Activated T-helper 1 cell treated with anti-CD3 and anti-CD28 coated beads, Interleukin-12 subunit alpha, Interleukin-12 subunit beta, Interleukin-2, Interleukin-4 antibody, amounts not matched to agents 30 ng/mL and 10 ng/mL and 1 ng/mL, durations not matched to agents 14 hours and 24 hours and 36 hours (primary cell): Measurements from ENCODE around the gene IRF5. TPM values are rescaled to one million over a fixed set of nuclear protein-coding genes. Genes with fewer than 3 reads are reported as not detected.

Source experiments
- DNase-seq: peaks from one replicate; pipeline ENCODE4 v3.0.0; 2021; ENCODE audit warnings: low spot score
- H3K27ac Mint-ChIP-seq: one replicate; pipeline ENCODE4 v1.8.0; 2021; ENCODE audit warnings: mild to moderate bottlenecking, mixed read lengths
- H3K27me3 Mint-ChIP-seq: one replicate; pipeline ENCODE4 v1.8.0; 2022; ENCODE audit warnings: mild to moderate bottlenecking, moderate library complexity, mixed read lengths; ENCODE audit not compliant: insufficient read depth
- H3K36me3 Mint-ChIP-seq: one replicate; pipeline ENCODE4 v1.8.0; 2021; ENCODE audit warnings: low read depth, mixed read lengths
- H3K4me1 Mint-ChIP-seq: one replicate; pipeline ENCODE4 v1.8.0; 2021; ENCODE audit warnings: low read depth, mixed read lengths
- H3K4me3 Mint-ChIP-seq: one replicate; pipeline ENCODE4 v1.8.0; 2021; ENCODE audit warnings: mild to moderate bottlenecking, moderate library complexity, mixed read lengths
- H3K9me3 Mint-ChIP-seq: one replicate; pipeline ENCODE4 v1.8.0; 2021; ENCODE audit warnings: mixed read lengths
- intact Hi-C: fragments of 100-400 bp; cut with micrococcal nuclease; formaldehyde crosslinking; loops from one replicate; pipeline ENCODE4 v1.15.1; 2024
- total RNA-seq: library from RNA; stranded (reverse); gene quantifications from 2 replicates; pipeline ENCODE4 v1.2.3, GENCODE V29; 2022

Gene IRF5
- total RNA-seq, 1 donor from 2014 or later = 19.8 TPM

DNA sequence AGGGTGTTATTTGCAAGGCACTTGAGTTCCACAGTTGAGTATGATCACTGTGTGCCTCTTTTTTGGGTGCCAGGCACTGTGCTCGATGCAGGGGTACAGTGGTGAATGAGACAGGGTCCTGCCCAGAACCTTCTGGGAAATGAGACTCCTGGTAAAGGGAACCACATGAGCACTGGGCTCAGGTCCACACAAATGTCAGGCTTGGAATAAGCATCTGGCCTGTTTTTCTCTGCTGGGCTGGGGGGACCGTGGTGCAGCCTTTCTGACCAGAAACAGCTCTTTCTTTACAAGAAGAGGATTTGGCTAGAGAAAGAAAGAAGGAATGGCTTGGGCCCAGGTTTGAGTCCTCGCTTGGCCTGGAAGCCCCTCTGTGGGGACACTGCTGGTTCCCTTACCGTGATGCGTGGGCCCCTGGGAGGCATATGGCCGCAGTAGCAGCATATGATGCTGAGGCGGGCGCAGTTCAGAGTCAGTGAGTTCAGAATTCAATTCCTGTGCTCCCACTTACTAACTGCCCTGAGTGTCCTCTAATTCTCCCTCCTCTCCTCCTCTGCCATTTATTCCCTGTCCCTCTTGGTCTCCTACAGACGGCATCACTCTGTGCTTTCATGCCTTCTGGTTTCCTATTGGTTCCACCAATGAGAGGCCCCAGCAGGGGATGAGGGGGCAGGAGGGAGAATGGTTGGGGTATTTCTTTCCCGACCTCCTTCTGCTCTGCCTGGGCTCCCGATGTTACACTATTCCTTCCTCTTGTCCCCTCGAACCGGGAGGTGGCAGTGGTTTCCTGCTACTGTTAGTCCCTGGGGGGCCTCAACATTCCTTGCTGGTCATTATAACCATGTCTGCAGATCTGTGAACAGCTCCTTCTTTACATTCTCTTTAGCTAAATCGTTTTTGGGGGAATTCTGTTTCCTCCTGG is 17.6 kb upstream of the IRF5 start:
- Mint-ChIP-seq H3K27me3 (peaks cover 55% of the 10 kb centered on the region), H3K27ac (no peak overlapping the region), H3K4me1 (peaks cover 5% of the 10 kb centered on the region), H3K4me3 (no peak overlapping the region), H3K36me3 (peaks cover 2% of the 10 kb centered on the region), H3K9me3 (no peaks in the 10 kb centered on the region)
- DNase-seq = no peak
- intact Hi-C loops = no loop called here

DNA sequence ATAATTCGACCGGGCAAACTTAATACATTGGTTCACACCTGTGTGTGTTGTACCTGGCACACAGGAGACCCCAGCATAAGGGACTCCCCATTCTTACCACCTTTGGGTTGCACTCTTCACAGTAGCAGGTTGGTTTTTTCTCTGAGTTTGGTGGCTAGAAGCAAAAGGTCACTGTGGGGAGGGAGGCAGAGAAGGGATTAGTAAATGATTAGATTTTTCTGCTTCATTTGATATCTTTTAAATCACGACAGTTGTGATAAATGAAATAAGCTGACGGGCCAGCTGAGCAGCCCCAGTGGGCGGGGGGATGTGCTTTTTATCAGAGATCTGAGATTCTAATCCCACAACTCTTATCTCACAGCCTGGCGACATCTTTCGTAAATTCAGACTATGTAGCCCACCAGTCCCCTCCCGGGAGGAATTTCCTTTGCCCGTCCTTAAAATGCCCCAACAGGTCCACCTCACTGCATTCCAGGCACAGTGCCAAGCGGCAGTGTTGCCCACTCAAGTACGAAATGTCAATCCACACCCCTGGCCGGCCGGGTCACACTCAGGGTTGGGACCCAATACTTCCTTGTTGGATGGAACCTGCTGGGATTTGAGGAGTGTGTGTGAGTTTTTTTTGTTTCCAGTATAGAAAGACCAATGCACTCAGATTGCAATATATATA is 16.7 kb upstream of the IRF5 start:
- Mint-ChIP-seq H3K27me3 (peaks cover 53% of the 10 kb centered on the region), H3K9me3 (no peaks in the 10 kb centered on the region), H3K27ac (no peak overlapping the region), H3K4me1 (no peaks in the 10 kb centered on the region), H3K36me3 (no peaks in the 10 kb centered on the region), H3K4me3 (no peak overlapping the region)
- intact Hi-C loops = no loop called here
- DNase-seq = no peak

DNA sequence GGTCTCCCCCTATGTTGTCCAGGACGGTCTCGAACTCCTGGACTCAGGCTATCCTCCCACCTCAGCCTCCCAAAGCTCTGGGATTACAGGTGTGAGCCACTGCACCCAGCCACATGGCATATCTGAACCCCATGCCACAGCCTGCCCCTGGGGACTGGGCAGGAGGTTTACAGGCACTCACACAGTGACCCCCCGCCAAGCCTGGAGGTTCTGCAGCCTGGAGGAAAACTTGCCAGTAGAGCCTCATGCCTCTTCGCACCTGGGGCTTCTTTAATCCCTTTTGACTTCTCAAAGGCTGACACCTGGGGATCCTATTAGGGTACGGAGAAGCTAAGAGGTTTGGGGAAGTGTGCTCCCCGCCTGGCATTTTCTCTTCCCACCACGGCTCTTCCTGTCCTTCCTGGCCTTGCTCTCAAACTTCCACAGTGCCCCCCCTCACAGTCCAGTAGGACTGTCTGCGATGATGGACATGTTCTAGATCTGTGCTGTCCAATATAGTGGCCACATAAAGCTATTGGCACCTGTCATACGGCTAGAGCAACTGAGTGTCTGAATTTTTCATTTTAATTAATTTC is 15.8 kb upstream of the IRF5 start:
- H3K27me3 Mint-ChIP-seq = peaks cover 48% of the 10 kb centered on the region
- no peaks in the 10 kb centered on the region for H3K4me1 Mint-ChIP-seq
- no peak overlapping the region for H3K27ac Mint-ChIP-seq
- no peak overlapping the region for H3K4me3 Mint-ChIP-seq
- no peaks in the 10 kb centered on the region for H3K9me3 Mint-ChIP-seq
- intact Hi-C loops = no loop called here
- H3K36me3 Mint-ChIP-seq = no peaks in the 10 kb centered on the region
- no peak for DNase-seq

DNA sequence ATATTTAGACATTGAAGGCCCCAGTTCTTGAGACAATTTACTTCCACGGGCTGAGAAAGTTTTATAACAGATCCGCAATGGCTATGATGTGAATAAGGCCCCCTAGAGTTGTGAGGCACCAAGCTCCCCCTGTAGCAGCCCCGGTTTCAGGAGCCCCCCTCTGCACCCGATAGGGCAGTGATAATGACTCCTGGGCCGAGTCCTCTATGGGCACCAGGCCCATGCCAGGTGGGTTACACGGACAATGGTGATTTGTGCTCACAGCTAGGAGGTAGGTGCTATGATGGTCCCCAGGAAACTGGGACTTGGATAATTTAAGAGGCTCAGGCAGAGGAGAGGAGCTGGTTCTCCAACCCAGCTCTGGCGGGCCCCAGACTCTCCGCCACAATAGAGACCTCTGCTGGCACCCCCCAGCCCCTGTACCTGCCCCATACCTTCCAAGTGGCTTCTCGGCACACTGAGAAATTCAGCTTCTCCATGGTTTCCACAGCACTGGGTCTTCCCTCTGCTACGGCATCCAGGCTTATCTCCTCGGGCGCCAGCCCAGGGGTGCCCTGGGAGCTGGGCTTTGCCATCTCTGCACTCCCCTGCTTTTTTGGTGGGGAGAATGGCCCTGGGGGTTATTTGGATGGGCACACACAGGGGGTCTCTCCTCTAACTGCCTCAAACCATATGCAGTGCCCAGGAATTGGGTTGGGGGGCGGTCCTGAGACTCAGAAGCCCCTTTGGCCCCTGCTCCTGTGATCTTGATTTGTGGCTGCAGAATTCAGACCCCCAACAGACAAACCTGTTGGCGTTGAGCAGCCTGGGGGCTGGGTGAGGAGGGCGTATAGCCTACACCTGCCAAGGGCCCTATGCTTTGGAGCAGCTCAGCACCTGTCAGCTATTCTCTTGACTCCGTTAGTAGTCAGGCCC is 15.0 kb upstream of the IRF5 start:
- H3K4me1 Mint-ChIP-seq = no peaks in the 10 kb centered on the region
- H3K9me3 Mint-ChIP-seq = no peaks in the 10 kb centered on the region
- no peak overlapping the region for H3K27ac Mint-ChIP-seq
- no peaks in the 10 kb centered on the region for H3K36me3 Mint-ChIP-seq
- intact Hi-C loops = no loop called here
- H3K4me3 Mint-ChIP-seq = no peak overlapping the region
- peaks cover 43% of the 10 kb centered on the region for H3K27me3 Mint-ChIP-seq
- DNase-seq = no peak

DNA sequence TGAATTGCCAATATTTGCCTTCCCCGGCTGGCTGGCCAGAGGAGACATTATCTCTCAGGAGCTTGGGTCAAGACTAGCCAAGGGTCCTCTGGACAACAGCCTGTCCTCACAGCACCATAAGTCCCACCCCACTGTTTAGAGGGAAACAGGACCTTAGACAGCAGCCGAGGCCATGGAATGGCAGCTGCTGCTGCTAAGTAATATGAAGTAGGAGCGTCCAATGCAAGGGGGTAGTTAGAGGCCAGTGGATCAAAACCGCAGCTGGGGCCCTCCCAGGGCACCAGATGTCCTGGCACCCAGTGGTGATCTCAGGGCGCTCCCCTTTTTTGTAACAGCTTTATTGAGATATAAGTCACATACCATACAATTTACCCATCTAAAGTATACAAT is 14.3 kb upstream of the IRF5 start:
- Mint-ChIP-seq H3K9me3 (no peaks in the 10 kb centered on the region), H3K4me3 (no peak overlapping the region), H3K4me1 (no peaks in the 10 kb centered on the region), H3K27ac (no peak overlapping the region), H3K27me3 (peaks cover 37% of the 10 kb centered on the region), H3K36me3 (no peaks in the 10 kb centered on the region)
- DNase-seq = no peak
- intact Hi-C loops = no loop called here

DNA sequence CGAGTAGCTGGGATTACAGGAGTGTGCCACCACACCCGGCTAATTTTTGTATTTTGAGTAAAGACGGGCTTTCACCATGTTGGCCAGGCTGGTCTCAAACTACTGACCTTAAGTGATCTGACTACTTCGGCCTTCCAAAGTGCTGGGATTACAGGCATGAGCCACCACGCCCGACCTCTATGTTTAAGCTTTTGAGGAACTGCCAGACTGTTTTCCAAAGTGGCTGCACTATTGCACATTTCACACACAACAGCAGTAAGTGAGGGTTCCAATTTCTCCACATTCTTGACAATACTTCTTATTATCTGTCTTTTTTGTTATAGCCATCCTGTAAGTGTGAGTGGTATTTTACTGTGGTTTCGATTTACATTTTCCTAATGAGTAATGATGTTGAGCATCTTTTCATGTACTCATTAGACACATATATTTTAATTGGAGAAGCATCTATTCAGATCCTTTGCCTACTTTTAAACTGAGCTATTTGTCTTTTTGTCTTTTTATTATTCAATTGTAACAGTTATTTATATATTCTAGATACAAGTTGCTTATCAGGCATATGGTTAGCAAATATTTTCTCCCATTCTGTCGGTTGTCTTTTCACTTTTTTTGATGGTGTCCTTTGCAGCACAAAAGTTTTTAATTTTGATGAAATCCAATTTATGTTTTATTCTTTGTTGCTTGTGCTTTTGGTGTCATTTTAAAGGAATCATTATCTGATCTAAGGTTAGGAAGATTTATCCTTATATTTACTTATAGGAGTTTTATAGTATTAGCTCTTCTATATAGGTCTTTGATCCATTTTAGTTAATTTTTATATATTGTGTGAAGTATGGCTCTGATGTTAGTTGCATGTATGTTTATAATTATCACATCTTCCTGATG is 12.8 kb upstream of the IRF5 start:
- intact Hi-C loops = no loop called here
- no peaks in the 10 kb centered on the region for H3K36me3 Mint-ChIP-seq
- peaks cover 29% of the 10 kb centered on the region for H3K27me3 Mint-ChIP-seq
- DNase-seq = no peak
- no peaks in the 10 kb centered on the region for H3K9me3 Mint-ChIP-seq
- no peak overlapping the region for H3K4me3 Mint-ChIP-seq
- H3K4me1 Mint-ChIP-seq = no peaks in the 10 kb centered on the region
- no peak overlapping the region for H3K27ac Mint-ChIP-seq

DNA sequence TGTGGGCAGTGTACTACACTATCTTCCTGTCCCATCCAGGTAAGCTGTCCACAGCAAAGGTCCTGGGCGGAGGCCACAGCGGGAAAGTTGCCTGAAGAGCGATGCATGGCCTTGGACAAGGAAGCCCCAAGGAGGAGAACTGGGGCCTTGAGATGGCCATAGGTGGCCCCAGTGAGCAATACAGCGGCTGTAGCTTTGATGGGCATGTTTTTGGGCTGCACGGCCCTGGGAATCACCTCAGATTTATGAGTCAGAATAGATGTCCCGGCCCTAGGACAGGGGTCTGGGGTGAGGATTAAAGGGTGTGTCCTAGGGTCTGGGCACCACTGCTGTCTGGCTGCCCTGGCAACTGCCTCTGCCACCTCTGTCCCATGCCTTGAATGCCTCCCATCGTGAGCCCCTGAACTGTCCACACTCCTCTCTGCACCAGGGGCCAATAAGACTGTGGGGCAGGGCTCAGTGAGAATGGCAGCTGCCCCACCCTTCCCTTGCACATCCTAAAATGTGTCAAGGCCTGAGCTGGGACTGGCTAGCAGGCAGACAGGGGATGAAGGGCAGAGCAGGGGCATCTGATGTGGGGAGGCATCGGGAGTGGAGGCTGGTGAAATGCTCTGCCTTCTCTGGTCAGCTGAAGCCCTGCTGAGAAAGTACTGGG is 9.4 kb upstream of the IRF5 start:
- Mint-ChIP-seq H3K9me3 (peaks cover 2% of the 10 kb centered on the region), H3K4me1 (peaks cover 6% of the 10 kb centered on the region), H3K27me3 (peaks cover 16% of the 10 kb centered on the region), H3K4me3 (no peak overlapping the region), H3K36me3 (peaks cover 2% of the 10 kb centered on the region), H3K27ac (peak overlapping the region; percentile 34)
- no peak for DNase-seq
- intact Hi-C loops = no loop called here

DNA sequence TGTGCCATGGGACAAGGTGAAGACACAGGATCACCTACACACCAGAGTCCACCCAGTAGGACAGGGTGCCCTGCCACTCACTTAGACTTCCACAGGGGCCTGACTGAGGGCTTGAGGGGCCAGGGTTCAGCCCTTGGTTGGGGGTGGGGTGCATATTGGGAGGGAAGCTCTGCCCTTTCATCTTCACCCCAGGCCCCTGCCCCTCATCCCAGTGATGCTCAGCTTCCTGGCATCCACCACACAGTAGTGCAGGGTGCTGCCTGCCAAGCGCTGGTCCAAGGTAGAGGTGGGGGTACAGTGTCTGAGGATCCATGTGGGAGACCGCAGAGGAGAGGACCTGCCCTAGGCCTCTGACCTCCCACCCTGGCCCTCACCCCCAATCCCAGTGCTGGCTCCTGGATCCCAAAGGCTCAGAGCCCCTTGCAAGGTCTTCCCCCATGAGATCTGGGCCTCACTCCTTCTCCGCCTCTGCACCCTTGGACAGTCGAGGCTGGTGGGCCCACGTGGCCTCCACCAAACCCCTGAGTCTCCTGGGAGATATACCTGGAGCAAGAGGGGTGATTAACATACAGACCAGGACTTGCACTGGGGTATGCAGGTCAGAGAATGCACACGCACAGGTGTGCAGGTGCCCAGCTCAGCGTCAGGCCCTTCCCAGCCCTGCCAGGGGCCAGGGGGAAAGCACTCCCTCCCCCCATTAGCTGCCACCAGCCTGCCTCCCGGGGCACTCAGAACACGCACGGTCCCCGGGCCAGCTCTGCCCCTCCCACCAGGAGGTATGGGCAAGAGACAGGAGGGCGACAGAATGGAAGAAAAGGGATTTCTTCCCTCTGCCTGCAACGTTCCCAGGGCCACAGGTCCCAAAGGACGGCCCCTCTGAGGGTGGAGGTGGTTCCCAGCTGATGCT is 8.6 kb upstream of the IRF5 start:
- Mint-ChIP-seq H3K27me3 (peaks cover 13% of the 10 kb centered on the region), H3K4me1 (peaks cover 12% of the 10 kb centered on the region), H3K27ac (no peak overlapping the region), H3K36me3 (peaks cover 3% of the 10 kb centered on the region), H3K9me3 (peaks cover 3% of the 10 kb centered on the region), H3K4me3 (no peak overlapping the region)
- intact Hi-C loops = no loop called here
- no peak for DNase-seq

DNA sequence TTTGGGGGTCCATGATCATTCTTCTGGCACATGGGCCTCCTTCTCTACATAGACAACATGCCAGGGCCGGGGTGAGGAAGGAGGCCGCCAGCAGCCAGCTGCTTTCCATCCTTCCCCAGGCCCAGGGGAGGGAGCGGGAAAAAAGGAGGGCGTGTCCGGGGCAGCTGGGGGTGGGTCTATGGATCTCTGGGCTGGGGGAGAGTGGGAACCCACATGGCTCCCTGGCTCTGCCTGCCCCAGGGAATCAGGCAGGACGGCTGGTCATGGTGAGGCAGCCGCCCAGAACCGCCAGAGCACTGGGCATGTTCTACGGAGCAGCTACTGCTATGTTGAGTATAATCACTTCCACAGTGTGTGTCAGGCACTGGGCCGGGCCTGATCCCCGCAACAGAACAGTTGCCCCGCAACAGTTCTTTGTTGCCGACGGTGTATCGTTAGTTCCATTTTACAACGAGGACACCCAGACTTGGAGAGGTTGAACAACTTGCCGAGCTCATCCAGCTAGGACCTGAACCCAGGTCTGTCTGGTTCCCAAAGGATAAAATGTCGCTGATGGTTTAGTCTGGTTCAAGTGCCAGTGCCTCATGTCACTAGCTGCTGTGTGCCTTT is 6.4 kb upstream of the IRF5 start:
- H3K27ac Mint-ChIP-seq = no peak overlapping the region
- DNase-seq = no peak
- intact Hi-C loops = no loop called here
- peaks cover 12% of the 10 kb centered on the region for H3K4me1 Mint-ChIP-seq
- H3K27me3 Mint-ChIP-seq = peaks cover 8% of the 10 kb centered on the region
- peaks cover 3% of the 10 kb centered on the region for H3K36me3 Mint-ChIP-seq
- no peak overlapping the region for H3K4me3 Mint-ChIP-seq
- peaks cover 3% of the 10 kb centered on the region for H3K9me3 Mint-ChIP-seq

DNA sequence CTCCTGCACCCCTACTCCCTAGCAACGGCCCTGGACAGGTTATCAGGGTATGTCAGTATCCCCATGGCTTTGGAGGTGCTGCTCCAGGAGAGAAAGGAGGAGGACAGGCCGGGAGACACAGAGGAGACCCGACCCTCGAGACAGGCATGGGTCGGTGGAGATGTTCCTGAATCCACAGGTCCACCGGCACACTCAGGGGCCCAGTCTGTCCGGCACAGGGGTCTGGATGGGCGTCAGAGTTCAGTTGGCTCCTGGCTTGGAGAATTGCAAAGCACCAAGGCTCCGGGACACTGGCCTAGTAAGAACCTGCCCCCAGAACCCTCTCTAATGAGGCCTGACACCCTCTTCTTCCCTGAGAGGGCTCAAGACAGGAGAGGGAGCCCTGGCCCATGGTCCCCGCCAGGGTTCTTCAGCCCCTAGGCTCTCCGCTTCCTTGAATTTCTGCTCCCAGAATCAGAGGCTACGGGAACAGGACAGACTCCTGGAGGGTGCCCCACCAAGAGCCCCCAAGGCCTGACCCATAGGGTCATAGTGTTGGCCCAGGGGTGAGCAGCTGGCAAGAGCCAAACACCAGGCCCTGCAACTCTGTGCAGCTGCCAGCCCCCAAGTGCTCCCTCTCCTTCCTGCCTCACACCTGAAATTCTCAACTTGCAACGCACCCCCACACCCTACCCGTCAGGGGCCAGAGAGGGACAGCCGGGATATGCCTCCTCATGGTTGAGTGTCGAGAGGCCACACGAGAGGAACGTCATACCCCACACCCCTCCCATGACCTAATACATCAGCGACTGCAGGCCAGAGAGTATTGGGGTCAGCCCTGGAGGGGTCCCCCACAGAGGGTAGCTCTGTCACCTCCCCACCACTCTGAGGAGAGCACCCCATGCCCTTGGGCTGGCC is 5.5 kb upstream of the IRF5 start:
- peaks cover 3% of the 10 kb centered on the region for H3K9me3 Mint-ChIP-seq
- no peak for DNase-seq
- H3K27ac Mint-ChIP-seq = no peak overlapping the region
- peaks cover 7% of the 10 kb centered on the region for H3K36me3 Mint-ChIP-seq
- H3K4me1 Mint-ChIP-seq = peaks cover 17% of the 10 kb centered on the region
- H3K27me3 Mint-ChIP-seq = peaks cover 13% of the 10 kb centered on the region
- intact Hi-C loops = no loop called here
- no peak overlapping the region for H3K4me3 Mint-ChIP-seq
